Ammon's horn (tissue), 1 donor: ENCODE measurements around the gene TIAM2.

Experiments
- DNase-seq: peaks from one replicate; pipeline ENCODE4 v3.0.0-alpha.2; 2016; ENCODE audit warnings: low spot score

TIAM2 gene

DNA sequence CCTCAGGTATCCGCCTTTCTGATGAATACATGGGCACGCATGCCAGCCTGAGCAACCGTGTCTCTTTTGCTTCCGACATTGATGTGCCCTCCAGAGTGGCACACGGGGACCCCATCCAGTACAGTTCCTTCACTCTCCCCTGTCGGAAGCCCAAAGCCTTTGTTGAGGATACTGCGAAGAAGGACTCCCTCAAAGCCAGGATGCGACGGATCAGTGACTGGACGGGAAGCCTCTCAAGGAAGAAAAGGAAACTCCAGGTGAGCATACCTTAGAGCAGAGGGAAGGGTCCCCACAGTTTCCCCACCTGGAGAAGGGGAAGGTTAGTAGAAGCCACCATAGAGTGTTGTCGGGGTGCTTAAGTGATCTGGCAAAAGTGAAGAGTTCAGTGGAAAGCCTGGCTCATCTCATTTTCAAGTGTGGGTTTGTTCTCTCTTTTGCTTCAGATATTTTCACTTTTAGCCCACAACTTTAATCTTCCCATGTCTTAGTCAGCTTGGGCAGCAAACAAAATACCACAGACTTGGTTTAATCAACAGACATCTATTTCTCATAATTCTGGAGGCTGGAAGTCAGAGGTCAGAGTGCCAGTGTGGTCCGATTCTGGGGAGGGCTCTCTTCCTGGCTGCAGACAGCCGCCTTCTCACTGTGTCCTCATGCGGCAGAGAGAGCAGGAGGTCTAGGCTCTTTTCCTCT is 135.2 kb downstream of the TIAM2 start:
- no peak for DNase-seq

- DNase-seq, result no peak
Observed at GRCh38 chr6:155132617-155133016, 137.5 kb downstream of the TIAM2 start.

DNA sequence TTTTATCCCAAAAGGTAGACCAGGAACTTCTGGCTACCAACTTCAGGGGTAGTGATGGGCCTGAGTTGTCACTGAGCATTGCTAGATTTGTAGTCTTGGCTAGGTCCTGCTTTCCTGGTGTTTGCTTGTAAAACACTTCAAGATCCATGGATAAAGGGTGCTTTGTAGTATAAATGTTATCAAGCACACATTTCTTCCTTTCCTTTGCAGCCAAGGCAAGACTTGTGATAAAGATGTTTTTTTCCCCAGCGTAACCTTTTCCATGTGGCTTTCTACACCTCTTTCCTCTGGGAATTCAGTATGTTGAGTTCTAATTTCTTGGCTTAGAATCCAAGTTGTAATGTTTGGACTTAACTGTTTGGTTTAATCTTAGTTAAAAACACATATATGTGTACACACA is 145.9 kb downstream of the TIAM2 start:
- no peak for DNase-seq

- no peak for DNase-seq
Observed at GRCh38 chr6:155141512-155141911, 146.4 kb downstream of the TIAM2 start.

GRCh38 chr6:155142168-155143028 is 147.3 kb downstream of the TIAM2 start:
- no peak for DNase-seq

GRCh38 chr6:155143029-155143577 is 148.0 kb downstream of the TIAM2 start:
- no peak for DNase-seq

- DNase-seq, result no peak
Observed at GRCh38 chr6:155143578-155144106, 148.5 kb downstream of the TIAM2 start.

GRCh38 chr6:155146205-155146604 is 151.1 kb downstream of the TIAM2 start:
- DNase-seq, result no peak

DNA sequence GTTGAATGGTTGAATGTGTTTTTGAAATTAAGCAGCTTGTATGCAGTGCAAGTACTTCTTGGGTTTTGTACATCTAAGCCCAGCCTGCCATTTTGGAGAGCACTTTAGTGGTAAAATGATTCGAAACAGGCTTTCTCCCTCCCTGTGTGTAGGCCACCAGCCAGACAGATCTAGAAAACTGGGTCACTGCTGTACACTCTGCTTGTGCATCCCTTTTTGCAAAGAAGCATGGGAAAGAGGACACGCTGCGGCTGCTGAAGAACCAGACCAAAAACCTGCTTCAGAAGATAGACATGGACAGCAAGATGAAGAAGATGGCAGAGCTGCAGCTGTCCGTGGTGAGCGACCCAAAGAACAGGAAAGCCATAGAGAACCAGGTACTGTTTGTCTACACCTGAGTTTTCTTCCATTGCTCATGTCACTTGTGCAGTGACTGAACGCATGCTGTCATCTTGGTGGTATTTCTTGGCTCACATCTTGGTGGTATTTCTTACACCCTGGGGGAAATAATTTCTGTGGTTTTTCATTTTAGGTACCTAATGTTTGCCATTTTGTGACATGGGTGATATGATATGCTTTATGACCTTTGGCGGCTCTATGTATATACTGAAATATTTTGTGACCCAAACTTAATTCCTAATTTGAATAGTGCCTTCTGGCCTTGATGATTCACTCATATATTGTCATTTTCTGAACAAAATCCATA is 153.0 kb downstream of the TIAM2 start:
- no peak for DNase-seq

GRCh38 chr6:155150967-155151671 is 156.0 kb downstream of the TIAM2 start:
- no peak for DNase-seq

DNA sequence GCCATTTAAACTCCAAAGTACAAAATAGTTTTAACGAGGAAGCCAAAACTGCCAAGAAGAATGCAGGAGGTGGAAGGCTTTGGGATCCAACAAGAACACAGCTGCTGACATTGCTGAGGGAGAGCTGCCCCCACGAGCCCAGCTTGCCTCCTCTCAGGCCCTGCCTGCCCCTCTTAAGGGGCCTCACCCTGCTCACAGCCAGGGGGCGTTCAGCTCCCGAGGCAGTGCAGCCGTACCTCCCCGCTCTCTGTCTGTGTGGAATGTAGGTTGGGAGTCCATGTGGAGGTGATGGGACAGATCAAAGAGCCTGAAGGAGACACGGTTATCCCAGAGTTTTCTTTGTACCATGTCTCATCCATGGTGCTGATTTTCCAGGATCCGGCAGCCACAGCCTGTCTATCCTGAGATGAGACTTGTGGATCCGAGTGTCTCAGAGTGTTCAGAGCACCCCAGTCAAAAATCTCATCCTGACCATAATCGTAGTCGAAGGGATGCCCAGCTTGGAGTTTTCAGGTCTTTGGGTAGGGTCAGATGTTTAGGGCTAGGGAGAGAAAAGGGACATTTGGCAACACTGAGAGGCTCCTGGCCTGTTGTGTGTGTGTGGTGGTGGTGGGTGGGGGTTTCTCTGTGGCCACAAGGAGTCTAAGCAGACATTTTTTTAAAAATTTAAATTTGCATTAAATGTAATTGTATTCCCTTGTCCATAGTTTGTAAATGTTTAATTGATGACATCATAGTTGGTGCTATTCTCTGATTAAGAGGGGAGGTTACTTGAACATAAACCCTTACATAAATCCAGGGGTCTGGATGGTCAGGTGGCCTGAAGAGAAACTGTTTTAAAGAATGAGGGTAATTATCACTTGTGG is 157.3 kb downstream of the TIAM2 start:
- DNase-seq, result no peak

- peak; percentile 46 for DNase-seq
Observed at GRCh38 chr6:155154158-155154830, 159.2 kb downstream of the TIAM2 start.

- DNase-seq, result no peak
Observed at GRCh38 chr6:155155787-155156447, 160.8 kb downstream of the TIAM2 start.

DNA sequence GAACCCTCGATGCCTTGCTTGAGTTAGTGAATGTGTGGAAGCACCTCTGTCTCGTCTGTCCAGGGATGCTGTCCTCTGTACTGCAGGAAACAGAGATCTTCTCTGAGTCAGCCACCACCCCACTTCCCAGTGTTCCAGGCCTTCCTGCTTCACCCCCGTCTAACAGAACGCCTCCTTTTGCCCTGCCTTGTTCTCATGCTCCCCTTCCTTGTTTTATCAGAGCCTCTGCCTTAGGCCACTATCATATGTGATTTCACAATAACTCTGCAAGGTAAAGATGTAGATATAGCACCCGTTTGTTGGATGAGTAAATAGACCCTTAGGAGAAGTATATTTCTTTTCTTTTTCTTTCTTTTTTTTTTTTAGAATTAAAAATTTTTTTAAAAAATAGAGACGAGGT is 162.0 kb downstream of the TIAM2 start:
- DNase-seq, result no peak

DNA sequence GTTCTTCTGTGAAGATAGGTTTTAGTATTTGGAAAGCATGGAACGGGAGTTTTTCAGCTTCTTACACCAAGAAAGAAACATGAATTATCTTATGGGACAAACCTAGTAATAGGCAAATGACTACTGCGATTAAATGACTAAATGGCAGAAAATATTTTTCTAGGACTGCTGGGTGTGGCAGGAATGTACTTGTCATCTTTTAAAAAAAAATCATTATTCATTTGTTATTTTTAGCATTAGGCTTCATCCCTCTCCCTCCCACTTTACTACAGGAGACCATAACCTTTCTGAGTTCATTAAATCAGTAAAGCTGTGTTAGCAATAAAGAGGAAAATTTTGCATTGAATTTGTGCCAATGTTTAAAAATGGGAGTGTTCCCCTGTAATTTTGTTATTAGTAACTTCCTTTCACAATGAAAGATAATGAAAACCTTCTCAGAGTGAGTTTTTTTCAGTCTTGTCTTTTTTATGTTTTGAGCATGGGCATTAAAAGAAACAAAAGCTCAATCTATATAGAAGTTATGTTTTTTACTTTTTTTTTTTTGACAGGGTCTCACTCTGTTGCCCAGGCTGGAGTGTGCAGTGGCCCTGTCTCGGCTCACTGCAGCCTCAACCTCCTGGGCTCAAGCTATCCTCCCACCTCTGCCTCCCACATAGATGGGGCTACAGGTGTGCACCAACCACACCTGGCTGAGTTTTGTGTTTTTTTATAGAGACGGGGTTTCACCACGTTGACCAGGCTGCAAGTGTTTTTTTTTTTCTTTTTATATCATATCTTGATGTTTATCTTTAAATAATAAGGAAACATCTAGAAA is 163.1 kb downstream of the TIAM2 start:
- no peak for DNase-seq

GRCh38 chr6:155162682-155163081 is 167.6 kb downstream of the TIAM2 start:
- DNase-seq, result no peak

DNA sequence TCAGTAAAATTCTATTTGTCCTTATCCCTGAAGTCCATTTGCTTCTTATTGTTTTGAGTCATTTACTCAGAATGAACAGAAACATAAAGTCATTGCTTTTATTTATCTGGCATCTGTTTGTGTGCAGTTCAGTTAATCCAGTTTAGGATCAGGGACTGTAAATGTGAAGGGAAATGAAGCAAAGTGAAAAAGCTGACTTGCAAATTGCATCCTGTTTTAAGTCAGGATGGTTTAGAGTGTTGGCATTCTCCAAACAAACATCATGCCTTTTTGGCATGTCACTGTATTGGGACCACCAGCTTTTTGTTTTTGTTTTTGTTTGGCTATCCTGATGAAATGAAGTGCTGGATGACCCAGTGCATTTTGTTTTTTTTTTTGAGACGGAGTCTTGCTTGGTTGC is 168.5 kb downstream of the TIAM2 start:
- DNase-seq, result no peak

DNA sequence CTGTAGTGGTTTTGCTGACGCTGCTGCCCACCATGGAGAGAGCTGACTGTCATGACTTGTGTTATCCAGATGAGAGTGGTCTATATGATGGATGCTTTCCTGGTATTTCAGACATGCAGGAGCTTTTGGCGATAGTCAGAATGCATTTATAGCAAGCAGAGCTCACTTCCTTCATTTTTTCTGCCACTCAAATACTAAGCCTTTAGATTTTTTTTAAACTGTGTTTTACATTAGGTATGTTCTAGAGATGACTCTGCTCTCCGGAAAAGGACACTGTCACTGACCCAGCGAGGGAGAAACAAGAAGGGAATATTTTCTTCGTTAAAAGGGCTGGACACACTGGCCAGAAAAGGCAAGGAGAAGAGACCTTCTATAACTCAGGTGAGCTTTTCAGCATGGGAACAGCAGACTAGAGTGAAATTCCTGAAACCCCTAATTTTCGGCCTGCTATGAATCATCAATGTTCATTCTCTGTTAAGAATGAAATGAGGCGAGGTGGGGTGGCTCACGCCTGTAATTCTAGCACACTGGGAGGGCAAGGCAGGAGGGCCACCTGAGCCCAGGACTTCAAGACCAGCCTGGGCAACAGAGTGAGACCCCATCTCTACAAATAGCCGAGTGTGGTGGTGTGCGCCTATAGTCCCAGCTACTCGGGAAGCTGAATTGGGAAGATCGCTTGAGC is 170.1 kb downstream of the TIAM2 start:
- DNase-seq, result no peak
